GM19023 (cell line): ENCODE measurements around the gene CACNA1C.

Experiments
- ATAC-seq: cut with Tn5 transposase; IDR thresholded peaks from one replicate; pipeline ENCODE4 v1.9.1; 2021; ENCODE audit warnings: mild to moderate bottlenecking, moderate library complexity; ENCODE audit not compliant: unreplicated experiment

CACNA1C gene

DNA sequence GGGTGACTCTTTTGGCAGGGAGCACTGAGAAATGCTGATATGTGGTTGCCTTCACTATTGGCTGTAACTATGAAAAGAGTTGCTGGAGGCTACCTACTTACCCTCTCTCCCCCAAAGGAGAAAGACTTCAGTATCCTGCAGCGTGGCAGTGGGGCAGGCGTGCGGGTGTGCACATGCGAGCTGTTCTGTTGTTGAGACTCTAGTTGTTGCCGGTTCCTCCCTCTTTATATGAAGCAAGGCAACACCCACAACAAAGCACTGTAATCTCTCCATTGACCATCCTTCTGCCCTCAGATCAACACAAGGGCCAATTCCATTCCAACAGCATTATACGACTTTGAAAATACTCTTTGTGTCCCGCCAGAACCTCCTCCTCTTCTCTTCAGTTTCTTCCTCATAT lies 259.4 kb downstream of the CACNA1C start:
- ATAC-seq, result no peak

DNA sequence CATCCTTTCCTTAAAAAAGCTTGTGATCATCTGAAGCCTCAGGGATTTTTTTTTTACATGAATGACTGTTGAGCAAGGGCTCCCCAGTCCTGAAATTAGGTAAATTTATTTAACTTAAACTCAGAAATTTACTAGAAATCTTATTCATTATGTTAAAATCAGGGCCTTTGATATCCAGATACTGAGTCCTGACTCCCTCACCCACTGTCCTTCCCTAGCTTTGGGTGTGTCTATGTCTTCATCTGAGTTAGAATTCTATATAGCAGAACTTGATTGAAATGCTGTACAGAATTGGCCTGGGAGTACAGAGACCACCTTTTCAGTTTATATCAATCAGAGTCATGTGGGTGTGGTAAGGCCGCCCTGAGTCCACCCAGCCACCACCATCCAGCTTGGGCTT lies 260.0 kb downstream of the CACNA1C start:
- ATAC-seq, result no peak

DNA sequence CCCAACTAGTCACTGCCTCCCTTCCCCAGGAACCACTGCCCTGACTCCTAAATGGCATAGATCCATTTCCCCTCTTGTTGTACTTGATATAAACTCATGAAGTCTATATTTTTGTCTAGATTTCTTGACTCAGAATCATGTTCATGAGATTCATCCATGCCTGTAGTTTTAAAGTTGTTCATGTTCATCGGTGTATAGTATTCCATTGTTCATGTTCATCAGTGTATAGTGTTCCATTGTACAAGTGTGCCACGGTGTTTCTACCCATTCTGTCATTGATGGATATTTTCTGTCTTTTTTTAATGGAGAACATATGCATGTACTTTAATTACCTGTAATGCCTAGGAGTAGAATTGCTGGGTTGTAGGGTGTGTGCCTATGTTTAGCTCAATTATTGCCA lies 261.7 kb downstream of the CACNA1C start:
- no peak for ATAC-seq

DNA sequence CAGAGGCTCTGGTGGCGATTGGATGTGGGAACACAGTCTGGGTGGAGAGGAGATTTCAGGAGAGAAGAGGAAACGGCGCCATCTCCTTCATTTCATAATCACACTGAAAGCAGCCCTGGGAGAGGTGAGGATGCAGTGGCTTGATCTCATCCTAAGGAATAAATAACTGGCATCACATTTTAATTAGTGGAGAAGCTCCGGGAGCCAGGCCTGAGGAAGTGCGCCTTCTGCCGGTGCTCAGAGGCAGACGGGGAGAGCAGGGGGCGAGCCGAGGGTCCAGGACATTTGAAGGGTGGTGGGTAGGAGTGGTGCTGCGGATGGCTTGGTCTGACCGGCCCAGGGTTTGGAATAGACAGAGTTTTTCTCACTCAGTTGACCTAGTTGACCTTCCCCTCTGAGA lies 265.0 kb downstream of the CACNA1C start:
- no peak for ATAC-seq

DNA sequence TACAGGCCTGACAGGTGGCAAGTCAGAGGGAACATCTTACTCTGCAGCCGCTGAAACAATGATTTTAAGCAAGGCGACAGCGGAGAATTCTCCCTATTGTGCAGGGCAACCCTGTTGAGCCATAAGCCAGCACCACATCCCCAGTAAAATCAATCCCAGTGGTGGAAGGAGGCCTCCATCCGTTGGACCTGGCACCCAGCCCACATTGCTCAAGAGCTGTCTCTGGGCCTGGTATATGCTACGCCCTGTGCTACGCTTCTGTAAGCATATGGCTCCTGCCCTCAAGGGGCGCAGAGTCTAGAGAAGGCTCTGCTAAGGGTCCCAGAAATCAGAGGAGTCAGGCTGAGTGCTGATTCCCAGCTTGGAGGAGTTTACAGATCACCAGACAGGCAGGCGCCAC lies 265.5 kb downstream of the CACNA1C start:
- ATAC-seq, result no peak

DNA sequence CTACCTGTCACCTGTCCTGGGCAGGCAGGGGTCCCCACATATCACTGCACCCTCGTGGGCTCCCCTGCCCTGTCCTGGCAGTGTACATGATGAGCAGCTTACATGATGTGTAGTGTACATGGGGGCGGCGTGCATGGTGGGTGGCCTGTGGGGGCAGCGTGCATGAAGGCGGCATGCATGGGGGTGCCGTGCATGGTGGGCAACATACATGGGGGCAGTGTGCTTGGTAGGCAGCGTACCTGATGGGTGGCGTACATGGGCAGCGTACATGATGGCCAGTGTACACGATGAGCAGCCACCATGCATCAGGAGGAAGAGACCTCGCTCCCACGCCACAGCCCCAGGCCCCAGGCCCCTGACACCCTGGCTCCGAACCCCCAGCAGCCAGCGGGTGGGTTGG lies 266.3 kb downstream of the CACNA1C start:
- no peak for ATAC-seq

DNA sequence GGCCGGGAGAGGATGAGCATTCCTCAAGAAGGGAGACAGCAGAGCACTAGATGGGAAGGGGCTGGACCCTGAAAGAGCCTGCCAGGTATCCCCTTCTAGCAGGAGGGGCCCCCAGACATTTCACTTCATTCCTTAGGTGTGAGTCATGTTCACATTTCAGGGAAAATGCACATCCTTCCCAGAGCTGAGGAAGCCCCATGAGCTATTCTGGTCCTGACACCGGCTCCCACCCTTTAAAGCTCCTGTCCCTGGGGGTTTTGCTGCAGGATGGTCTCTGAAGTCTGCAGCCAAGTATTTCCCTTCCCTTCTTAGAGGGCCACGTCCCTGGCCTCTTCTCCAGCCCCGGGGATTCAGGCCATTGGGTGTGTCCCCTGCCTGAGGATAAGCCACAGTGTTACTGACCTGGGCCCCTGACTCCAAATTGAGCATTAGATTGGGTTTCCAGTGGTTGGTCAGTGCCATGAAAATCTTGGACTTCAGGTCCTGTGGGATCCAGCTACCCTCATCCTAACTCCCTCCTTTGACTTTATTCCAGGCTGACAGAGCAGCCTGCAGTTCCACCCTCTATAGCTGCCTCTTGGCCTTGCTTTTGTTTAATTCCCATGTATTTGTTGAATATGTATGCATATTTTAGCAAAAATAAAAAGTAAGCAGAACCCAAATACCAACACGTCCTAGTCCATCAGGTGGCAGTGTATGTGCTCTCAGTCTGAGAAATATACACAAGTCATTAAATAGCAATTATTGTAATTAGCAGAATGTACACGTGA lies 267.1 kb downstream of the CACNA1C start:
- no peak for ATAC-seq

DNA sequence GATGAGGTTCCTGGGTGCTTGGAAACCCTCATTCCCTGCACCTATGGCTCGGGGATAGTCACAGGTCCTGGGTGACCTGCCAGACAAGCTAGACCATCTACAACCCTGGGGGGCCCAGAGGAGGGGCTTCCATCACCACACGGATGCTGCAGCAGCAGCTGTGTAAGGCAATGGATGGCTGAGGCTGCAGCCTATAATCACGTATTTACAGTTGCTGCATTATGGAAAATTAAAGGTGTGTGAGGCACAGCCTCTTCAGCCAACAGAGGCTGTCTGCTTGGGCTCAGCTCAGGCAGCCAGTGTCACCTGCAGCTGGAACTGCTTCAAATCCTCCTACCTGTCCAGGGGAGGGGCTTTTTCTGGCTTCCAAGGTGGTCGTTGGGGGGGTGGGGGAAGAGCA lies 268.1 kb downstream of the CACNA1C start:
- no peak for ATAC-seq

DNA sequence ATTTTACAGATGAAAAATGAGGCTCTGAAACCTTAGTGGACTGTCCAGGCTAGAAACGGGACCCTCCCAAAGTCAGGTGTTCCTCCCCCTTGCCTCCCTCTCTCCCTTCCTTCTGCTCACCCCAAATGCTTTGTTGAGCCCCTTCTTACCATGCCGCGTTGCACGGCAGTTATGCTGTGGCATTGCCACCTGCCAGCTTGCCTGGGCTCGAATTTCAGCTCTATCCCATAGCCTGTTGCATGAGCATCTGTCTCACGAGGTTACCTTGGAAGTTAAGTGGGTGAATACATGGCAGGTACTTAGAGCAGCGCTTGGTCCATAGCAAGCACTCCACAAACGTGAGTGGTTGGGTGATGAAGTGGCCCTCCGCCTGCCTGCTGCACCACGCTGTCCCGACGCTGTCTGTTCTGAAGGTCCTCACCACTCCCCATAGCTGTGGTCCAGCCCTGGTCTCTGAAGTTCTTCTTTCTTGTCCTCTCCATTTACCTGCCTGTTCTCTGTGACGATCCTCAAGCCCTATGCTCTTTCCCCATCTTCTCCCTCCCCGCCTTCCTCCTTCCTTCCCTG lies 269.9 kb downstream of the CACNA1C start:
- ATAC-seq, result no peak

DNA sequence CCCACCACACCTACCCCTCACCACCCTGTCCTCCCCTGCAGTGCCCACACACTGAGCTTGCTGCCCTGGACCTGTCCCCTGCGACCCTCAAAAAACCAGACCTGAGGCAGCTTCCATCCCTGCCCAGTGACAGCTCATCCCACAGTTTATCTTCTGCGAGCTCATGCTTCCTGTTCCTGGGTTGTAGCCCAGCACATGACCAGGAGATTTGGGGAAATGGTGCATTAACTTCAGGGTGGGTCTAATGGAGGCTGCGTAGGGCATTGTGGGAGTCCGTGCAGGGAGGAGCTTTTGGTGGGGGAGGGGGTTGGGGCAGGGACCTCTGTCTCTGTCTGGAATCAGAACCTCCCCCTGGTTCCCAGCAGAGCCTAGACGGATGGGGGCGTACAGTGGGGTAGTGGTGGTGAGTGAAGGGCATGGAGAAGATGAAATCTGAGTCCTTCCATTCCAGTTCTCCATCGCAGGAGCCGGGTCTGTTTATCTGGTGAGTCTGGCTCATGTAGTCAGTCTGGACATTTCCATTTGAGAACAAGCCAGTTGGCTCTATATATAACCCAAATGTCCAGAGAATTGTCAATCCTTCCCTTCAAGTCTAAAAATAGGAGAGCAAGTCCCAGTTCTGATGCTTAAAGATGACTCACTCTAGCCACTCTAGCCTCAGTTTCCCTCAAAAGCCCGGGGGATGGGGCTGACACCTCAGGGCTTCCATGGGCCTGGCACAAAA lies 270.9 kb downstream of the CACNA1C start:
- no peak for ATAC-seq

DNA sequence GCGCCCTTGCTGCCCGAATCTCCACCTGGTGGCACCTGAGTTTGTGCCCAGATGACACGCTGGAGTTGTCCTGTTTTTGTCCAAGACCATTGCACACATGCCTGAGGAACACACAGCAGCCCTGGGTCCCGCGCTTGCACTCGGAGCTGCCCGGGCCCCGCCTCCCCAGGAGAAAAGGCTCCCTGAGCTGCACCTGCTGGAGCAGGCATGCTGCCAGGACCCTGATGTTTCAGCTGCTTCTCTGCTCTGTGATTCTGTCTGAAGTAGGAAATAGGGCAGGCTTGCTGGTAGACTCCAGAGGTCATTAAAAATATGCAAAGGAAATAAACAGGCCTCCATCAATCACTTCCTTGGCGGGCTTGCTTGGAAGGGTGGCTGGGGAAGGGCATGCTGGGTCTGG lies 271.6 kb downstream of the CACNA1C start:
- no peak for ATAC-seq

DNA sequence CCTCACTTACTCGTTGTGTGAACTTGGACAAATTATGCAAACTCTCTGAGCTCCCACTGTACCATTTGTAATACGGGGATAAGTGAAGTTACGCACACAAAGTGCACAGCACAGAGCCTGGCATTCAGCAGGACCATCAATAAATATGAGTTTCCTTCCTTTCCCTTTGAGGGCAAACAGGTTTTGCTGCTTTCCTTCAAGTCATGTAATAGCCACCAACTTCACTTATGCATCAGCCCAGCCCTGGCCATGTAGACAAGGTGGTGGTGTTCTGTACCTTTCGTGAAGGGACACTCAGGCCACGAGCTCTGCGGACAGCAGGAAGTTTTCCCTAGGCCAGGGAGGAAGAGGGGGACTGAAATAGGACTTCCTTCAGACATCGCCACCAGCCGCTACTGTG lies 272.7 kb downstream of the CACNA1C start:
- no peak for ATAC-seq

DNA sequence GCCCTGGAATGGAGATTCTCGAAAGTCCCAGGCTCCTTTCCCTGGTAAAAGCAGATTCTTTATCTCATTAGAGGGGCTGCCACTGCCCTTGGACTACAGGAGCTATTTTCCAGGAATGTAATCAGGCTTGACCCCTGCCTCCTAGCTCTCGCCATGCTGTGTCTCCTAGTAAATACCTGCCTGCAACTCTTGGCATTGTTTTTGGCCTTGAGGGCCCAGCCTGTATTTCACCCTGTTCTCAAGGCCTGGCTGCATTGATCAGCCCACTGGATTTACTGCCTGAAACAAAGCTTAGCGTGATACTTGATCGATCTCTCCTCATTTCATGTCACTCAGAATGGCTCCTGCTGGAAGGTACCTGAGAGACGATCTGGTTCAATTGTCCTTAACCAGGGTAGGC lies 273.7 kb downstream of the CACNA1C start:
- no peak for ATAC-seq

DNA sequence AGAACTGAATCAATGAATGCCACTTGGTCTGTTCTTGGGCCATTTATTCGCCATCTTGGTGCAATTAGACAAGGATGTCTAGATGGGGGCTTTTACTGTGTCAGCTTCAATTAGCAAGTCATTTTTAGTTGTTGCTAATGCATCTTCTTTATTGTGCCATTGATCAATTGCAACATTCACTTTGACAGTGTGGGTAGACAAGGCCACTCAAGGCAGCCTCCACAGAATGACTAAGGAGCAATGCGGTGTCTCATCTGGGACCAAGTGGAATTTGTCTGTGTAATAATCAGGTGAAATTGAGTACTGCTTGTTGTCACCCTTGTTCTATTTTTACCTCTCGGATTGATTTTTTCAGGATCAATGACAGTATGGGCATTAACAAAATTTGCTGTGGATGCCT lies 275.9 kb downstream of the CACNA1C start:
- ATAC-seq, result no peak

DNA sequence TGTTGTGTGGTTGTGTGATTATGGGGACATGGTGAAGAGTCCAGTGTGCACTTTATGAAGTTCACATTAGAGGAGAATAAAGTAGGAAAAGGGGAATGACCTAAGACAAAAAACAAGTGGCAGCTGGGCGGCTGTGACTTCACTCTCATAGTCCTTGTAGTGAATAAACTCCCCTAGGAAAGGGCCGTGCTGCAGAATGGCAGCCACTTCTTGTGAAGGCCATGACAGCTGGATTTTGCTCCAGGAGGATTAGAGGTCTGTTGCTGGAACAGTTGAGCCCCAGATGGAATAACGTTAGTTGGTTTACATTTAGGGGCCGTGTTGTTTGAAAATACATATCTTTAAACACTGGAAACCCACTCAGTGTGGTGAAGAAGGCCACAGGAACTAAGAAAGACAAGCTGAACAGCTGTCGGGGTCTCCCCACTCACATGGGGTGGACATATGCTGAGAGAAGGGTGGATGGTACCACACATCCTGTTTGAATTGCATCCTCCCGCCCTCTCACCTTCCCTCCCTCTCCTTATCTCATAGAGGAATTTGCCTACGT lies 276.9 kb downstream of the CACNA1C start:
- no peak for ATAC-seq

DNA sequence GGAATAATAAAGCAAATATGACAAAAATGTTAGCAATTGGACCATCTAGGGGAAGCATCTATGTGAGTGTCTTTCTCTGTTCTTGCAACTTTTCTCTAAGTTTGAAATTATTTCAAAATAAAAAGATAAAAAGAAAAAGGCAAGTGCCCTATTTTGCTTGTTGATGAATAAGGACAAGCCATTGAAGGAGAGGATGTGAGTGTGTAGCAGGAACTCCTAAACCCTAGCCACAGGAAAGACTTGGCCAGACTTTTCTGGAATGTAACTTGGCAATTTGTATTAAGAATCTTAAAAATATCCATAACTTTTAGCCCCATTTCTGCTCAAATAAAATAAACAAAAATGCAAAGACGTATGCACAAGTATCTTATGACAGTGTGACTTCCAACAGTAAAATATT lies 279.4 kb downstream of the CACNA1C start:
- ATAC-seq, result no peak

DNA sequence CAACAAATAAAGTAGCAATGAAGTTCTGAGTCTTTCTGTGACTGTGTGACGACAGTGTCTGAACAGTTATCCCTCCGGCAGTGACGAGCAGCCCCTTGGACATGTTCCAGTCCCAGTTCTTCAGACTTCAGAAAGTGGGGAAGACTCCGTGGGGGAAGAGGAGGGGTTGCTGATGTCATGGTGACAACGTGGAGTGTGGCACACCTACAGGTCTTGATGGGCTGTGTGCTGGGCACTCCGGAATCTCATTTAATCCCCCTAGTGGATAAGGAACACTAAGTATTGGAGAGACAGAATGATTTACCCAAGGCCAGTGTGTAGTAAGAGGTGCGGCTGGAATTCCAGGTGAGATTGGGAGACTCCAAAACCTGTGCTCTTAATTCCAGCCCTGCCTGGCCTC lies 280.2 kb downstream of the CACNA1C start:
- no peak for ATAC-seq

DNA sequence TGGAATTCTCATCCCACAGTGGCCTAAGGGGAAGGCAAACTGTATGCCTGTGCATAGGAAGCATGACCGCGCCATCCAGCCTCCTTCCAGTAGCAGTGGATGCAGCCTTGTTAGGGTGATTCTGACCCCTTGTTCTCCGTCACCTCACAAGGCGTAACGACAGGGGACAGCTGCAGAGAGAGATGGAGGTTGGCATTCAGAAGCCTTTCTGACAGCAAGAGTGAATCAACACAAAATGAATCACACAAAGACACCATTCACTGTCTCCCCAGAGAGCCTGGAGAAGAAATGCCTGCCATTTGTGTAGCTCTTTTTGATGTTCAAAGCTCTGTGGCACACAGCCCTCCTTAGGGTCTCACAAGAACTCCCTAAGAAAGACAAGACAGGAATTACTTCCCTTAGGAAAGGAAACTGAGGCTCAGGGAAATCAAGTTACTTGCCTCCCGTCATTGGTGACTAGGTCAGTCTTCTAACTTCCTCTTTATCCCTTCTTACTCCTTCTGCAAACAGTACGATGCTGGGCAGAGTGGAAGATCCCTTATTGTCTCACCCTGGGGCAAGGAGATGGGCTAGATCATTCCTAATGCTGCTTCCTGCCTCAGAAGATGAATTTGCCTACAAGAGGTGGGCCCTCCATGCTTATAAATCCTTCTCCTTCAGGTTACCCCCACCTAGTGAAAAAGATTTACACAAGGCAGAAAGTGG lies 280.9 kb downstream of the CACNA1C start:
- ATAC-seq, result no peak

DNA sequence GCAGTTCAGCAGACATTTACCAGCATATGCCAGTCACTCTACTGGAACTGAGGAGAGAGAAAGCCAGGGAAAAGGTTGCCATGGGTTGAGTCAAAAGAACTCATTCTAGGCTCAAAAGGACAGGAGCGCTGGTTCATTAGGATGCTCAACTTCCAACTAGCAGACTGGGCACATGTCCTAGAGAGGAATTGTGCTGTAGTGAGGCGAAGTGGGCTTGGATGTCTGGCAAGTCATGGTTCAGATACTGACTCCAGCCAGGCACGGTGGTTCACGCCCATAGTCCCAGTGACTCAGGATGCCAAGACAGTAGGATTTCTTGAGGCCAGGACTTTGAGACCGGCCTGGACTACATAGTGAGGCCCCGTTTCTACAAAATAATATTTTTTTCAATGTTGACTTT lies 281.5 kb downstream of the CACNA1C start:
- no peak for ATAC-seq

DNA sequence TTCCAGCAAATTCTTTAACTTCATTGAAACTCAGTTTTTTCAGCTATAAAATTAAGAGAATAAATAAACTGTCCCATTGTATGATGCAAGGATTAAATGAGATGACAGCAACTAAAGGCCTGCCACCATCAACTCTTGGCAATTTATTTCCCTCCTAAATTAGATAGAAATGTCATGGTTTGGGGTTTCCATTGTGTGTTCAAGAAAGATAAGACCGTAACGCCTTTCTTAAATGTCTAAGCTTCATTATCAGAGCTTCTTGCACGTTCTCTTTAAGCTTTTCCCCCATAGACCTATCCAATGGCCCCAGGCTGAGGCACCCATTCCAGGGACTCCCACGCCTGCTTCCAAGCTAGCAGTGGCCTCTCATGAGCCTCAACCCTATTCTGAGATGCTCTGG lies 281.9 kb downstream of the CACNA1C start:
- ATAC-seq, result no peak

DNA sequence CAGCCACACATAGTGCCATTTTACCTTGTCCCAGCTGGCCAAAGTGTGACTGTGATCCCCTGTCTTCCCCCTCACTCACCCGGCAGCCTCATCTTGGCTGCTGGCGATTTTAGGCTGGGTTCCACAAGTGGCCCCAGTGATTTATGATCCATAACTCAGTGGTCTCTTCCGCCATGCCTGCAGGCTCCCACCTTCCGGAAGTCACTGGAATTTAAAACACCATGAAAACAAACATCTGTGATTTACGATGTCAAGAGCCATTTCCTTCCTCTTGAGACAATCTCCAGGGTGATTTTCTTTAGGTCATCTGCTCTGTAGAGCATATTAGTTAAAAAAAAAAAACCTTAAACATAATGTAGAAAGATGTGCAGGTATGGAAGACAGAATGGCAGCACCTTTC lies 282.3 kb downstream of the CACNA1C start:
- ATAC-seq, result no peak
